A549 (cell line): ENCODE measurements around the gene FOXP1.

Experiments
- EP300 ChIP-seq, 2 experiments: fragments of >200 bp; sonication (Bioruptor Twin); formaldehyde crosslinking; IDR thresholded peaks; 2 replicates in 1 of 2; 3 replicates in 1 of 2; pipeline ENCODE4 v1.6.1; 2016 to 2017
- KDM1A ChIP-seq: fragments of 200-600 bp; sonication (generic); IDR thresholded peaks from 2 replicates; pipeline ENCODE4 v1.6.1; 2016; ENCODE audit warnings: low read depth, mild to moderate bottlenecking
- MAZ ChIP-seq: fragments of 150-350 bp; IDR thresholded peaks from 2 replicates; pipeline ENCODE4 v1.6.1; 2014; ENCODE audit warnings: antibody characterized with exemption, low read depth, low read length, borderline replicate concordance
- POLR2A ChIP-seq: IDR thresholded peaks from 2 replicates; pipeline ENCODE4 v1.6.1; 2012; ENCODE audit warnings: mild to moderate bottlenecking, low read length
- RFX5 ChIP-seq: fragments of 450-650 bp; IDR thresholded peaks from 2 replicates; pipeline ENCODE4 v1.7.1; 2014; ENCODE audit warnings: antibody characterized with exemption, mild to moderate bottlenecking, moderate library complexity
- TF ChIP-seq, protein P1 (sequence below): fragments of >200 bp; sonication (Bioruptor Twin); formaldehyde crosslinking; IDR thresholded peaks from 3 replicates; pipeline ENCODE4 v1.5.1; 2016
- TF ChIP-seq, protein P2 (sequence below): fragments of 200-600 bp; sonication (generic); IDR thresholded peaks from 2 replicates; pipeline ENCODE4 v1.6.1; 2016; ENCODE audit warnings: antibody characterized with exemption, mild to moderate bottlenecking, moderate library complexity
- TF ChIP-seq, protein P3 (sequence below): fragments of 450-650 bp; IDR thresholded peaks from 2 replicates; pipeline ENCODE4 v1.6.1; 2014; ENCODE audit warnings: antibody characterized with exemption

DNA sequence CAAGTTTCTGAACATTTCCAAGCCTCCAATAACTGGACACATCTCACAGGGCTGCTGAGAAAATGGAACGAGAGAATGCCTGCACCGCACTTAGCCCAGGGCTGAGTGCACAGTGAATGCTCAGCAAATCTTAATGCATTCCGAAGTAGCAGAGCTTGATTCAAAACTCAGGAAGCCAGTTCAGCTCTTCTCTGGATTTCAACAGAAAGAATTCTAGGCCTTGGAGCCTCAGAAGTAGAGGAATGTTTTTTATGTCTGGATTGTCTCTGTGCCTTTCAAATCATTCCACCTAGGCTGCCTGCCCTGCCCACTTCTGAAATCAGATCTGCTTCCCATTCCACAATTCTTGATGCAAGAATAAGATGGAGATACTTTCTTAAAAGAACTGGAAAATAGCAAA lies 9.6 kb upstream of the FOXP1 start:
- TF ChIP-seq, protein P1, sequence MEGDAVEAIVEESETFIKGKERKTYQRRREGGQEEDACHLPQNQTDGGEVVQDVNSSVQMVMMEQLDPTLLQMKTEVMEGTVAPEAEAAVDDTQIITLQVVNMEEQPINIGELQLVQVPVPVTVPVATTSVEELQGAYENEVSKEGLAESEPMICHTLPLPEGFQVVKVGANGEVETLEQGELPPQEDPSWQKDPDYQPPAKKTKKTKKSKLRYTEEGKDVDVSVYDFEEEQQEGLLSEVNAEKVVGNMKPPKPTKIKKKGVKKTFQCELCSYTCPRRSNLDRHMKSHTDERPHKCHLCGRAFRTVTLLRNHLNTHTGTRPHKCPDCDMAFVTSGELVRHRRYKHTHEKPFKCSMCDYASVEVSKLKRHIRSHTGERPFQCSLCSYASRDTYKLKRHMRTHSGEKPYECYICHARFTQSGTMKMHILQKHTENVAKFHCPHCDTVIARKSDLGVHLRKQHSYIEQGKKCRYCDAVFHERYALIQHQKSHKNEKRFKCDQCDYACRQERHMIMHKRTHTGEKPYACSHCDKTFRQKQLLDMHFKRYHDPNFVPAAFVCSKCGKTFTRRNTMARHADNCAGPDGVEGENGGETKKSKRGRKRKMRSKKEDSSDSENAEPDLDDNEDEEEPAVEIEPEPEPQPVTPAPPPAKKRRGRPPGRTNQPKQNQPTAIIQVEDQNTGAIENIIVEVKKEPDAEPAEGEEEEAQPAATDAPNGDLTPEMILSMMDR = no peak
- TF ChIP-seq EP300 (IDR thresholded peaks at IDR 0.05) = no peak
- no peak for TF ChIP-seq MAZ
- no peak for TF ChIP-seq POLR2A
- TF ChIP-seq KDM1A = no peak
- TF ChIP-seq, protein P2, sequence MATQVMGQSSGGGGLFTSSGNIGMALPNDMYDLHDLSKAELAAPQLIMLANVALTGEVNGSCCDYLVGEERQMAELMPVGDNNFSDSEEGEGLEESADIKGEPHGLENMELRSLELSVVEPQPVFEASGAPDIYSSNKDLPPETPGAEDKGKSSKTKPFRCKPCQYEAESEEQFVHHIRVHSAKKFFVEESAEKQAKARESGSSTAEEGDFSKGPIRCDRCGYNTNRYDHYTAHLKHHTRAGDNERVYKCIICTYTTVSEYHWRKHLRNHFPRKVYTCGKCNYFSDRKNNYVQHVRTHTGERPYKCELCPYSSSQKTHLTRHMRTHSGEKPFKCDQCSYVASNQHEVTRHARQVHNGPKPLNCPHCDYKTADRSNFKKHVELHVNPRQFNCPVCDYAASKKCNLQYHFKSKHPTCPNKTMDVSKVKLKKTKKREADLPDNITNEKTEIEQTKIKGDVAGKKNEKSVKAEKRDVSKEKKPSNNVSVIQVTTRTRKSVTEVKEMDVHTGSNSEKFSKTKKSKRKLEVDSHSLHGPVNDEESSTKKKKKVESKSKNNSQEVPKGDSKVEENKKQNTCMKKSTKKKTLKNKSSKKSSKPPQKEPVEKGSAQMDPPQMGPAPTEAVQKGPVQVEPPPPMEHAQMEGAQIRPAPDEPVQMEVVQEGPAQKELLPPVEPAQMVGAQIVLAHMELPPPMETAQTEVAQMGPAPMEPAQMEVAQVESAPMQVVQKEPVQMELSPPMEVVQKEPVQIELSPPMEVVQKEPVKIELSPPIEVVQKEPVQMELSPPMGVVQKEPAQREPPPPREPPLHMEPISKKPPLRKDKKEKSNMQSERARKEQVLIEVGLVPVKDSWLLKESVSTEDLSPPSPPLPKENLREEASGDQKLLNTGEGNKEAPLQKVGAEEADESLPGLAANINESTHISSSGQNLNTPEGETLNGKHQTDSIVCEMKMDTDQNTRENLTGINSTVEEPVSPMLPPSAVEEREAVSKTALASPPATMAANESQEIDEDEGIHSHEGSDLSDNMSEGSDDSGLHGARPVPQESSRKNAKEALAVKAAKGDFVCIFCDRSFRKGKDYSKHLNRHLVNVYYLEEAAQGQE = no peak
- no peak for TF ChIP-seq RFX5
- TF ChIP-seq, protein P3, sequence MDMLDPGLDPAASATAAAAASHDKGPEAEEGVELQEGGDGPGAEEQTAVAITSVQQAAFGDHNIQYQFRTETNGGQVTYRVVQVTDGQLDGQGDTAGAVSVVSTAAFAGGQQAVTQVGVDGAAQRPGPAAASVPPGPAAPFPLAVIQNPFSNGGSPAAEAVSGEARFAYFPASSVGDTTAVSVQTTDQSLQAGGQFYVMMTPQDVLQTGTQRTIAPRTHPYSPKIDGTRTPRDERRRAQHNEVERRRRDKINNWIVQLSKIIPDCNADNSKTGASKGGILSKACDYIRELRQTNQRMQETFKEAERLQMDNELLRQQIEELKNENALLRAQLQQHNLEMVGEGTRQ = no peak
